Activated T-helper 2 cell treated with anti-CD3 and anti-CD28 coated beads, Interferon-gamma antibody, Interleukin-2, Interleukin-4, amounts not matched to agents 10 μg/mL and 5 μg/mL and 100 μg/mL, durations not matched to agents 14 hours and 24 hours and 36 hours (primary cell): Measurements from ENCODE around the gene OAS3. TPM values are rescaled to one million over a fixed set of nuclear protein-coding genes. Genes with fewer than 3 reads are reported as not detected.
A peak's percentile ranks its signal among the peaks of the same experiment; 100 is the strongest.

Experiments
- DNase-seq: peaks from one replicate; pipeline ENCODE4 v3.0.0; 2021; ENCODE audit warnings: low spot score
- H3K27ac Mint-ChIP-seq: one replicate; pipeline ENCODE4 v1.8.0; 2021; ENCODE audit warnings: mixed read lengths
- H3K27me3 Mint-ChIP-seq: one replicate; pipeline ENCODE4 v1.8.0; 2021; ENCODE audit warnings: low read depth, mixed read lengths
- H3K36me3 Mint-ChIP-seq: one replicate; pipeline ENCODE4 v1.8.0; 2021; ENCODE audit warnings: low read depth, mixed read lengths
- H3K4me1 Mint-ChIP-seq: one replicate; pipeline ENCODE4 v1.8.0; 2021; ENCODE audit warnings: low read depth, mixed read lengths
- H3K4me3 Mint-ChIP-seq: one replicate; pipeline ENCODE4 v1.8.0; 2021; ENCODE audit warnings: low read depth, mild to moderate bottlenecking, moderate library complexity, mixed read lengths
- H3K9me3 Mint-ChIP-seq: one replicate; pipeline ENCODE4 v1.8.0; 2021; ENCODE audit warnings: mixed read lengths
- intact Hi-C: fragments of 100-400 bp; cut with micrococcal nuclease; formaldehyde crosslinking; loops from one replicate; pipeline ENCODE4 v1.15.1; 2023
- total RNA-seq: library from RNA; stranded (reverse); gene quantifications from 2 replicates; pipeline ENCODE4 v1.2.3, GENCODE V29; 2022

OAS3 gene
- total RNA-seq, 1 donor from 2014 or later = 29.6 TPM

- Mint-ChIP-seq H3K27me3 (no peaks in the 10 kb centered on the region), H3K36me3 (peaks cover 73% of the 10 kb centered on the region), H3K27ac (no peak overlapping the region), H3K4me3 (no peak overlapping the region), H3K4me1 (no peaks in the 10 kb centered on the region), H3K9me3 (no peaks in the 10 kb centered on the region)
- intact Hi-C loops = no loop called here
- DNase-seq = no peak
Observed at GRCh38 chr12:112967858-112968257, 29.6 kb downstream of the OAS3 start.

- Mint-ChIP-seq H3K27ac (no peak overlapping the region), H3K27me3 (no peaks in the 10 kb centered on the region), H3K4me3 (no peak overlapping the region), H3K9me3 (no peaks in the 10 kb centered on the region), H3K4me1 (no peaks in the 10 kb centered on the region), H3K36me3 (peaks cover 59% of the 10 kb centered on the region)
- DNase-seq = no peak
- intact Hi-C loops = no loop called here
Observed at GRCh38 chr12:112969547-112970306, 31.5 kb downstream of the OAS3 start.

GRCh38 chr12:112970391-112970790, 32.1 kb downstream of the OAS3 start:
- no peak for DNase-seq
- intact Hi-C loops = no loop called here
- Mint-ChIP-seq H3K27ac (no peak overlapping the region), H3K9me3 (no peaks in the 10 kb centered on the region), H3K4me1 (no peaks in the 10 kb centered on the region), H3K27me3 (no peaks in the 10 kb centered on the region), H3K36me3 (peaks cover 57% of the 10 kb centered on the region), H3K4me3 (no peak overlapping the region)

- no peak for DNase-seq
- Mint-ChIP-seq H3K36me3 (peaks cover 49% of the 10 kb centered on the region), H3K27me3 (no peaks in the 10 kb centered on the region), H3K4me1 (no peaks in the 10 kb centered on the region), H3K27ac (no peak overlapping the region), H3K9me3 (no peaks in the 10 kb centered on the region), H3K4me3 (no peak overlapping the region)
- intact Hi-C loops = no loop called here
Observed at GRCh38 chr12:112971248-112971647, 33.0 kb downstream of the OAS3 start.

GRCh38 chr12:112973011-112973735, 34.9 kb downstream of the OAS3 start:
- Mint-ChIP-seq H3K4me3 (no peak overlapping the region), H3K36me3 (peaks cover 37% of the 10 kb centered on the region), H3K9me3 (no peaks in the 10 kb centered on the region), H3K4me1 (peaks cover 5% of the 10 kb centered on the region), H3K27ac (no peak overlapping the region), H3K27me3 (no peaks in the 10 kb centered on the region)
- DNase-seq = no peak
- intact Hi-C loops = no loop called here

GRCh38 chr12:112973818-112974231, 35.6 kb downstream of the OAS3 start:
- H3K27ac Mint-ChIP-seq = no peak overlapping the region
- H3K36me3 Mint-ChIP-seq = peaks cover 31% of the 10 kb centered on the region
- H3K4me3 Mint-ChIP-seq = no peak overlapping the region
- no peaks in the 10 kb centered on the region for H3K9me3 Mint-ChIP-seq
- no peaks in the 10 kb centered on the region for H3K27me3 Mint-ChIP-seq
- peaks cover 5% of the 10 kb centered on the region for H3K4me1 Mint-ChIP-seq
- intact Hi-C loops = no loop called here
- DNase-seq = no peak

DNA sequence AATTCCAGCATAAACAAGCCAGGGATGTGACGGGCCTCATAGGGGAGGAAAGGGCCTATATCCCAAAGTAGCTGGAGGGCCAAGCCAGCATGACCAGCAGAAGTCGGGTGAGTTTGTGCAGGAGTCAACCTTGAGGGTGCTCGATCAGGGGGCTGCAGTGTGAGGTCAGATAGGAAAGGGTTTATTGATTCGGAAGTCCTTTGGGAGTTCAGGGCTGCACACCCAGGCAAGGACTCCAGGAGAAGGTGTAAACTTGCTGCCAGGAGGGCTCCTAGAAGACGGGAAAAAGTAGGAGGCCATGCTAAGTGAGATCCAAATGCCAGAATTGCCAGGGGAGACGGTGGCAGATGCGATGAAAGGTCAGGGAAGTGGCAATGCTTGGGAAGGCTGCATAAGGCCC, 36.6 kb downstream of the OAS3 start:
- no peak overlapping the region for H3K4me3 Mint-ChIP-seq
- H3K4me1 Mint-ChIP-seq = peaks cover 9% of the 10 kb centered on the region
- intact Hi-C loops = no loop called here
- no peak overlapping the region for H3K27ac Mint-ChIP-seq
- DNase-seq = no peak
- no peaks in the 10 kb centered on the region for H3K27me3 Mint-ChIP-seq
- peaks cover 29% of the 10 kb centered on the region for H3K36me3 Mint-ChIP-seq
- no peaks in the 10 kb centered on the region for H3K9me3 Mint-ChIP-seq

DNA sequence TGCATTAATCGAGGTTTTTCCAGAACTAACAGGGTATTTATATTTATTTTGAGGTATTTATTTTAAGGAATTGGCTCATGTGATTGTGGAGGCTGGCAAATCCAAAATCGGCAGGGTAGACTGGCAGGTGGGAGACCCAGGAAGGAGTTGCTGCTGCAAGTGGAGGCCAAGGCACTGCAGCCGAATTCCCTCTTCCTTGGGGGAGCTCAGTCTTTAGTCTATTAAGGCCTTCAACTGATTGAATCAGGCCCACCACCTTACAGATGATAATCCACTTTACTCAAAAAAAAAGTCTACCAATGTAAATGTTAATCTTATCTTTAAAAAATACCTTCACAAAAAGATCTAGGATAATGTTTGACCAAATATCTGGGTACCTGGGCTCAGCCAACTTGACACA, 38.9 kb downstream of the OAS3 start:
- H3K27ac Mint-ChIP-seq = peak overlapping the region; percentile 96
- peaks cover 34% of the 10 kb centered on the region for H3K36me3 Mint-ChIP-seq
- intact Hi-C loops = no loop called here
- peaks cover 12% of the 10 kb centered on the region for H3K9me3 Mint-ChIP-seq
- H3K27me3 Mint-ChIP-seq = no peaks in the 10 kb centered on the region
- peaks cover 28% of the 10 kb centered on the region for H3K4me1 Mint-ChIP-seq
- H3K4me3 Mint-ChIP-seq = no peak overlapping the region
- no peak for DNase-seq

- Mint-ChIP-seq H3K9me3 (peaks cover 17% of the 10 kb centered on the region), H3K4me1 (peaks cover 34% of the 10 kb centered on the region), H3K27me3 (no peaks in the 10 kb centered on the region), H3K36me3 (peaks cover 39% of the 10 kb centered on the region), H3K27ac (peak overlapping the region; percentile 96), H3K4me3 (peak overlapping the region; percentile 91)
- DNase-seq = no peak
- intact Hi-C loops = loop anchor here (1.0 to 2.0 kb wide), 3 partner anchors 15 to 69 kb away; partner anchors contain the start of gene OAS3
Observed at GRCh38 chr12:112977641-112978040, 39.4 kb downstream of the OAS3 start.

DNA sequence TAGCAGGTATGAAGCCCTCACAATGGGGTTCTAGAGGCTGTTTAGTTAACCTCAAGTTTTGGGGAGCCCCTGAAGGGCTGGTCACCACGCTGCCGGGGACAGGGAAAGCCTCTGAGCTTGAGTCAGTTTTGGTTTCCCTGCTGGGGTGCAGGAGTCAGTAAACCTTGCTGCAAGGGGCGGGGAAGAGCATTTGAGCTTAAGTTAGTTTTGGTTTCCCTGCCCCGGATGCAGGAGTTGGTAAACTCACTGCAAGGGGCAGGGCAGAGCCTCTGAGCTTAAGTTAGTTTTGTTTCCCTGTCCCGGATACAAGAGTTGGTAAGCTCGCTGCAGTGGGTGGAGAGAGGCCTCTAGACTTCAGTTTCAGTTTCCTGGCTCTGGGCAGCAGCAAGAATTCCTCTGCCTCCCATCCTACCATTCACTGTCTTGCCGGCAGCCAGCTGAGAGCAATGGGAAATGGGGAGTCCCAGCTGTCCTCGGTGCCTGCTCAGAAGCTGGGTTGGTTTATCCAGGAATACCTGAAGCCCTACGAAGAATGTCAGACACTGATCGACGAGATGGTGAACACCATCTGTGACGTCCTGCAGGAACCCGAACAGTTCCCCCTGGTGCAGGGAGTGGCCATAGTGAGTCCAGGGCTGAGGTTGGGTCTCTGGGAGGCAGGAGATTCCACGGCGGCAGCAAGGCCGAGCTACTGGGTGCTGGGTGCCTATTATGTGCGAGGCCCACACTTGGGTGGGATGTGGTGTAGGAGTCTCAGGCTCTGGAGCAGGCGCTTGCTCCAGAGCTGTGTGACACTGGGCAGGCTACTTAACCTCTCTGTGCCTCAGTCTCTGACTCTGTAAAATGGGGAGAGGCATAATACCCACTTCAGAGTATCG, 40.1 kb downstream of the OAS3 start, which contains the start of gene OAS2:
OAS2 (plus strand) TSS at position 357 of the 878 bp plus-strand sequence; CDS start at position 447, 90 bp downstream.
- H3K9me3 Mint-ChIP-seq = peaks cover 23% of the 10 kb centered on the region
- peak within 1 kb of the TSS; percentile 91 for H3K4me3 Mint-ChIP-seq
- H3K36me3 Mint-ChIP-seq = peaks cover 41% of the 10 kb centered on the region
- H3K4me1 Mint-ChIP-seq = peaks cover 35% of the 10 kb centered on the region
- H3K27ac Mint-ChIP-seq = peak within 1 kb of the TSS; percentile 96
- no peaks in the 10 kb centered on the region for H3K27me3 Mint-ChIP-seq
- peak; percentile 86 for DNase-seq
- intact Hi-C loops = loop anchor here (1.0 to 2.0 kb wide), 4 partner anchors 10 to 70 kb away; partner anchors contain the start of gene OAS3

GRCh38 chr12:112979041-112979680, 40.9 kb downstream of the OAS3 start:
- H3K4me3 Mint-ChIP-seq = peak overlapping the region; percentile 91
- peak overlapping the region; percentile 96 for H3K27ac Mint-ChIP-seq
- H3K4me1 Mint-ChIP-seq = peaks cover 36% of the 10 kb centered on the region
- peaks cover 30% of the 10 kb centered on the region for H3K9me3 Mint-ChIP-seq
- DNase-seq = peak; percentile 40
- no peaks in the 10 kb centered on the region for H3K27me3 Mint-ChIP-seq
- peaks cover 48% of the 10 kb centered on the region for H3K36me3 Mint-ChIP-seq
- intact Hi-C loops = loop anchor here (1.0 to 2.0 kb wide), 3 partner anchors 9 to 70 kb away; no protein-coding TSS in a partner anchor
